ENCODE data around the gene C3orf49. TPM values are rescaled to one million over a fixed set of nuclear protein-coding genes. Genes with fewer than 3 reads are reported as not detected.
A peak's percentile ranks its signal among the peaks of the same experiment; 100 is the strongest.

The C3orf49 gene
- total and polyA plus RNA-seq, 2 experiments from 2014 or later: not detected

DNA sequence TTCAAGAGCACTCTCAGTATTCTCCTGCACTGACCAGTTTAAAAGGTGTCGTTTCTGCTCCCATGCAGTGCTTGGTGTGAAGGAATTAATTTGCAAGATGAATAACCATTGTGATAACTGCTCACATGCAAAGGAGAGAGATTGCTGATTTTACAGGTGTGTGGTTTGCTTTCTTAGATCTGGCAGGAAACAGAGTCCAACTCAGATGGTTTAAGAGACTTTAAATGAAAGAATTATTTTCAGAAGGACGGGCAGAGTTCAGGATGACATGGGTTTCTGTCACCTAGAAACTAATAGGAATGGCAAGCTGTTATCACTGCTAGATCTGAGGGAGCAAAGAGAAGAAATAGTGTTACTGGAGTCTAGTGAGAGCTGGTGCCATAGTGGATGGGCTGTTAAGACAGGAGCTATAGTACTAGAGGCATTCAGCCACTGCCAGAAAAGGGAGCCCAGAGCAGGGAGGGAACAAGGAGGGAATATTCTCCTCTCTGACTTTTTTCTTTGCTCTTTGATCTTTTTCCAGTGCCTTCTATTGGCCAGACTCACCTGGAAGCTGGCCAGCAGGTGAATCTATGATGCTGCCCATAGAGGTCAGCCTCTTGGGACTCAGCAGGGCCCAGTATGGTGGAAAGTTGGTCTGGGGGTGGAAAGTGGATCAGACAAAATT, 59.4 kb downstream of the C3orf49 start:
- Histone ChIP-seq H3K9me3 (ENCODE audit: low read depth) (no peaks in the 10 kb centered on the region), H3K27me3 (no peaks in the 10 kb centered on the region), H3K4me3 (no peak overlapping the region), H3K4me1 (ENCODE audit: low read depth) (peaks cover 23% of the 10 kb centered on the region), H3K27ac (no peak overlapping the region), H3K36me3 (no peaks in the 10 kb centered on the region)
- TF ChIP-seq CTCF (IDR thresholded peaks at IDR 0.05; ENCODE audit: low read depth, low read length): no peak
- DNase-seq (ENCODE audit: low read depth in 1 of 2, low spot score in 1 of 2): no peak

- Histone ChIP-seq H3K9me3 (ENCODE audit: low read depth) (no peaks in the 10 kb centered on the region), H3K27me3 (no peaks in the 10 kb centered on the region), H3K36me3 (no peaks in the 10 kb centered on the region), H3K4me3 (no peak overlapping the region), H3K4me1 (ENCODE audit: low read depth) (peaks cover 21% of the 10 kb centered on the region), H3K27ac (no peak overlapping the region)
- DNase-seq (ENCODE audit: low read depth in 1 of 2, low spot score in 1 of 2): no peak
- TF ChIP-seq CTCF (IDR thresholded peaks at IDR 0.05; ENCODE audit: low read depth, low read length): no peak
These were observed 61.6 kb downstream of the C3orf49 start for GRCh38 chr3:63880653-63881052.

DNA sequence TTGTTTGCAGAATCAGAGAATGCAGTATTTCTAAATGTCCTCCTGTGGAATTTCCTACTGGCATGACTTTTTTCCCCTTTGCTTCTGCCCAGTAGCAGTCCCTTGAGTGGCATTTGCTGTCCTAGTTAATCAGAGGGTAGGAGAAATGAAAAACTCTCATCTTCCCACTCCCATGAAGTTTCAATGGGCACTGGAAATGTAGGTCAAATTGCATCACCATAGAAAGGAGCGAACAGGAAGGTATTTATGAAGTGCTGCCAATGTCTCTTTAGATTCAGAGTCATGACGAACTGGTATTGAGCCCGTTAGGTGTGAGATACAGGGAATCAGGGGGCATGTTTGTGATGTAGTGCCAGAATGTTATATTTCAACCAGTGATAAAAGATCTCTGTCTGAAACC, 67.8 kb downstream of the C3orf49 start:
- no peak overlapping the region for H3K4me3 ChIP-seq
- no peaks in the 10 kb centered on the region for H3K36me3 ChIP-seq
- no peaks in the 10 kb centered on the region for H3K4me1 ChIP-seq (ENCODE audit: low read depth)
- no peaks in the 10 kb centered on the region for H3K27me3 ChIP-seq
- no peak overlapping the region for H3K27ac ChIP-seq
- TF ChIP-seq CTCF (IDR thresholded peaks at IDR 0.05; ENCODE audit: low read depth, low read length): no peak
- no peaks in the 10 kb centered on the region for H3K9me3 ChIP-seq (ENCODE audit: low read depth)
- DNase-seq (ENCODE audit: low read depth in 1 of 2, low spot score in 1 of 2): peak in 1 of 2 donors; percentile 26

DNA sequence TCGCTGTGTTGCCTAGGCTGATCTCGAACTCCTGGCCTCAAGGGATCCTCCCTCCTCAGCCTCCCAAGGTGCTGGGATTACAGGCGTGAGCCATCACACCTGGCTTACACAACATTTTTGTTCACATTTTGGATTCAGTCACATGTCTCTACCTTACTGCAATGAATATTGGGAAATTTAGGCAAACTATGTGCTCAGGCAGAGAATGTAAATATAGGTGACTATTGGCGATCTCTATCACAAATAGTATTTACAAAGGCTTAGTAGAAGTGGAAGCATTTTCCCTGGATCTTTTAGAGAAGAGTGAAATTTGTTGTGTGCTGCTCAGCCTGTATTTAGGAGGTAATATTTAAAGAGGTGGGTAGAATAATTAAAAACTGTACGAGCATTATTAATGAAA, 72.4 kb downstream of the C3orf49 start:
- H3K4me1 ChIP-seq (ENCODE audit: low read depth): peaks cover 9% of the 10 kb centered on the region
- no peak overlapping the region for H3K4me3 ChIP-seq
- no peaks in the 10 kb centered on the region for H3K9me3 ChIP-seq (ENCODE audit: low read depth)
- H3K36me3 ChIP-seq: no peaks in the 10 kb centered on the region
- no peak overlapping the region for H3K27ac ChIP-seq
- TF ChIP-seq CTCF (IDR thresholded peaks at IDR 0.05; ENCODE audit: low read depth, low read length): no peak
- no peak for DNase-seq (ENCODE audit: low read depth in 1 of 2, low spot score in 1 of 2)
- H3K27me3 ChIP-seq: no peaks in the 10 kb centered on the region

DNA sequence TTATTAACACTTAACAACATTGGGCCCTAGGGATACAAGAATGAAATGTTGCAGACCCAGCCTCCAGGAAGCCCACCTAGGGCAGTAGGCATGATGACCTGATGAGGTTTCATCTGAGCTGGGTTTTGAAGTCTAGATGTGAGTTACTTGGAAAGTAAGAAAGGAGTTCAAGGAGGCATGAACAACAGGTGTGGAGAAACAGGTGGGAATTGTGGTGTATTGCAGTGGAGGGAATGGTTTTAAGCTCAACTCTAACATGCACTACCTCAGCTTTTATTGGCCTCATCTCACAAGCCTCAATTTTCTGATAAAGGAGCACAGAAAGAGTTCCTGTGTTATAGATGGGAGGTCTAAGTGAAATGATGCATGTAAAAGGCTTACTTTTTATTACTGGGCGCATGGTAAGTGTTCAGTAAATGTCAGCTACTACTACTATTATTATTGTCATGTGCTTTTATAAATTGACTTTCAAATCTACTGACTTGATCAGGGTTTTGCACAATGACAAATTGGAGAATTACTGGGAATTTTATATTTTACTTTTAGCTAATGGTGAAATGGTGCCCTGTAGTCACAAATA, 73.8 kb downstream of the C3orf49 start:
- Histone ChIP-seq H3K27me3 (no peaks in the 10 kb centered on the region), H3K4me1 (ENCODE audit: low read depth) (peaks cover 13% of the 10 kb centered on the region), H3K27ac (no peak overlapping the region), H3K4me3 (no peak overlapping the region), H3K36me3 (no peaks in the 10 kb centered on the region), H3K9me3 (ENCODE audit: low read depth) (no peaks in the 10 kb centered on the region)
- TF ChIP-seq CTCF (IDR thresholded peaks at IDR 0.05; ENCODE audit: low read depth, low read length): no peak
- DNase-seq (ENCODE audit: low read depth in 1 of 2, low spot score in 1 of 2): no peak
